ENCODE results near the gene OGN.
A peak's percentile ranks its signal among the peaks of the same experiment; 100 is the strongest.
"Not testable (repeated sequence)": the region's sequence is repeated elsewhere in the genome, so short reads cannot be mapped to it uniquely, and the experiment has no call there.

Gene OGN, protein sequence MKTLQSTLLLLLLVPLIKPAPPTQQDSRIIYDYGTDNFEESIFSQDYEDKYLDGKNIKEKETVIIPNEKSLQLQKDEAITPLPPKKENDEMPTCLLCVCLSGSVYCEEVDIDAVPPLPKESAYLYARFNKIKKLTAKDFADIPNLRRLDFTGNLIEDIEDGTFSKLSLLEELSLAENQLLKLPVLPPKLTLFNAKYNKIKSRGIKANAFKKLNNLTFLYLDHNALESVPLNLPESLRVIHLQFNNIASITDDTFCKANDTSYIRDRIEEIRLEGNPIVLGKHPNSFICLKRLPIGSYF

DNA sequence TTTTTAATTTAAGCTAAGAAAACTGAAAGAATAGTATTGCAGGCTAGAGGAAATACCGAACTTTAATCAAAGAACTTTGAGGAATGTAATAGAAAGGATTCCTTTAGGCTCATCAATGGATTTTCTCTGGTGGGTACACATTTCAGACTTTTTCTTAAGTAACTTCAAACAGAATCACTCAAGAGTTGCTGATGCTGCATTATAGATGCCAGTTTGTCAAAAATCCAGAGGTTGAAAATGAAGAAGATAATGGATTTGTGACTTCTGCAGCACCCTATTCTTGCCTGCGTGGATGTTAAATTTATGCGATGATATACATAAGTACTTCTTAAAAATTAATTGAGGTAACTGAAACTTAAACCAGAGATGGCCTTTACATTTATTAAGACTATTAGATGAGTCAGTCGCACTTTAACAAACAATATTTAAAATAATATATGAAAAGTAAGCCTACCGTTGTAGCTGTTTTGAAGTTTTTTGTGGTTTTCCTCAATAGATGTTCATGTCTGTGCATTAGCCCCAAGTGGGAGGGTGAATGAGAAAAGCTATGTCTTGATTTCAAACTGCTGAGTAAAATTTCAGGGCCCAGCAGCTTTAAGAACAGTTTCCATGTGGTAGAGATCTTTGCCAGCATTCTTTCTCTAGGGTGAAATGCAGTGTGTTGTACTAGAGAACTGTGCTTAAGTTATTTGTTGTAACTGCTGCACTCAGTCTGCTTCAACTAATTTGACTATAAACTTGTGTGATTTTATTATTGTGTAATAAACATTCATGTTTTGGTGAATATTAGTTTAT, at the start of gene OGN:
TSS of gene OGN (minus strand) at position 537 of the 795 bp plus-strand sequence. CDS start 1,171 bp downstream, outside the sequence.
- peak within 1 kb of the TSS in 1 of 7 experiments; percentile 18 for H3K4me3 ChIP-seq

DNA sequence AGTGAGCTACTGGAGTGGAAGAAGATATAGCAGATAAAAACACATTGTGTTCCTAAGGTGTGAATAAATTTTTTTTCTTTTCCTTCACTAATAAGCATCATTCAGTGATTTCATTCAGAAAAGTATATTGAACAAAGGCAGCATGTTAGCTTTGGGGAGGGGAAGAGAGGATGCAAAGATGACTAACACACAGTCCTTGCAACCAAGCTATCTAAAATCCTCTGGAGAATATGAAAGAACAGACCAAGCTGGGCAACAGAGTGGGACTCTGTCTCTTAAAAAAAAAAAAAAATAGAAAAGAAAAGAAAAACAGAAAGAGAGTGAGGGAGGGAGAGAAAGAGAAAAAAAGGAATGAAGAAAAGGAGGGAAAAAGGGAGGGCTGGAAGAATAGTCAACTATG, 42.2 kb upstream of the OGN start:
- Histone ChIP-seq H3K4me3 (no peak overlapping the region), H3K27ac (no peak overlapping the region)

More for the DNA sequence above, at the start of gene OGN:
- H3K27ac ChIP-seq = peak within 1 kb of the TSS in 2 of 21 experiments; percentile 20 to 52

GRCh38 chr9:92444841-92445240, 40.5 kb upstream of the OGN start:
- H3K27ac ChIP-seq = no peak overlapping the region
- no peak overlapping the region for H3K4me3 ChIP-seq

DNA sequence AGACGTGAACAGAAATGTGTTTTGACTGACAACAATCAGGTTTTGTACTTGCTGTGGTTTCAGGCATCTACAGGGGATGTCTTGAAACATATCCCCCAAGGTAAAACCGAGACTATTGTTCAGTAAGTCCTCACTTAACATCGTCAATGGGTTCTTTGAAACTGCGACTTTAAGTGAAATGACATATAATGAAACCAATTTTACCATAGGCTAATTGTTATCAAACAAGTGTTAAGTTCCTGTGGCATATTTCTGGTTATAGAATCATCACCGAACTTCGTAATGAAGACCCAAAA, 36.3 kb upstream of the OGN start:
- H3K4me3 ChIP-seq = no peak overlapping the region
- peak overlapping the region in 3 of 21 experiments; percentile 13 to 77 (median 49) for H3K27ac ChIP-seq

DNA sequence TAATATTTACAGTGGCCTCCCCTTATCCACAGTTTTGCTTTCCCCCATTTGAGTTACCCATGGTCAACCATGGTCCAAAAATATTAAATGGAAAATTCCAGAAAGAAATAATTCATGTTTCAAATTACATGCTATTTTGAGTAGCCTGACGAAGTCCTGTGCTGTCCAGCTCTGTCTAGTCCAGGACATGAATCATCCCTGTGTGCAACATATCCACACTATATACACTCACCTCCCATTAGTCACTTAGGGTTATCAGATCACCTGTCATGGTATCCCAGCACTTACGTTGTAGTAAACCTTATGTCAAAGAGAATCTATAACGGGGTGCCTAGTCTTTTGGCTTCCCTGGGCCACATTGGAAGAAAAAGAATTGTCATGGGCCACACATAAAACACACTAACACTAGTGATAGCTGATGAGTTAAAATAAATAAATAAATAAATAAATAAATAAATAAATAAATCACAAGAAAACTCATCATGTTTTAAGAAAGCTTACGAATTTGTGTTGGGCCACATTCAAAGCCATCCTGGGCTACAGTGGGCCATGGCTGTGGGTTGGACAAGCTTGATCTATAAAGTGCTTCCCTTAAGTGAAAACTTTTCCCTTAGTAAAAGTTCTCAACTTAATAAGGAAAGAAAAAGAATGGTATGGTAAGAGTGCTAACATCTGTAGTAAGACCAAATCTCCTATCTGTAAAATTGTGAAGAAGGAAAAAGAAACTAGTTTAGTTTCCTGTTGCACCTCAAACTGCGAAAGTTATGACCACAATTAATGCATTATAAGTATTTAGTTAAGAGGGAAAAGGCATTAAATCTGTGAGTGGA, 35.8 kb upstream of the OGN start:
- Histone ChIP-seq H3K4me3 (no peak overlapping the region), H3K27ac (peak overlapping the region in 4 of 21 experiments; percentile 1 to 77 (median 31))

- Histone ChIP-seq H3K4me3 (no peak overlapping the region), H3K27ac (peak overlapping the region in 2 of 21 experiments; percentile 29 to 33)
These were observed 34.6 kb upstream of the OGN start for GRCh38 chr9:92438900-92439526.

DNA sequence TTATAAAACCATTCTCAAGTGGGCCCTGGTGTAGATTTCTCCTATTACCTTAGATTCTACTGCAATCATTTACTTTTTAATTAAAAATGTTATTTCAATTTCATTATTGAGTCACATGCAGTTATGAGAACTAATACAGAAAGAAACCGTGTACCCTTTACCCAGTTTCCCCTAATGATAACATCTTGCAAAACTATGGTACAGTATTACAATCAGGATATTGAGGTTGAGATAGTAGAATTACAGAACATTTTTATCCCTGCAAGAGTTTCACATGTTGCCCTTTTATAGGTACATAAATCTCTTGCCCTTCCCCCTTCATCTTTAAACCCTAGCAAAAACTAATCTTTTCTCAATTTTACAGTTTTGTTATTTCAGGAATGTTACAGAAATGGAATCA, 30.9 kb upstream of the OGN start:
- Histone ChIP-seq H3K27ac (no peak overlapping the region), H3K4me3 (no peak overlapping the region)

DNA sequence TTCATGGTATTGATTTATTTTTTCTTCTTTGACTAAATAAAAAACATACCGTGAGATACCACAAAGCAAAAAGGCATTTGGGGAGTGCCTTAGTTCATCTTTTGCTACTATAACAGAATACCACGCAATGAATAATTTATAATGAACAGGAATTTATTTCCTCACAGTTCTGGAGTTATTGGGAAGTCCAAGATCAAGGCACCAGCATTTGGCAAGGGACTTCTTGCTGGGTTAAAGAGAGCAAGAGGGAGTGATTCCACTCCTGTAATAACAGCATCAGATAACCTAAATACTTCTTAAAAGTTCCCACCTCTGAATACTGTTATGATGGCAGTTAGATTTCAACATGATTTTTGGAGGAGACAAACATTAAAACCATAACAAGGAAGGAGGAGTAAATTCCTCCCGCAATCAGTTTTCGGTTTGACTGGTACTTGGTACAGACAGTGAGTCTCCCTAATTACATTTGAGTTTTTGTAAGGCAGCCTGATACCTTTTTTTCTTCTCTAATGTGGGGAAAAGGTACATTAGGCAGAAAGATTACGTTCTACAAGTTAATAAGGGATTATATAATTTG, 28.7 kb upstream of the OGN start:
- Histone ChIP-seq H3K4me3 (no peak overlapping the region), H3K27ac (peak overlapping the region in 5 of 21 experiments; percentile 3 to 64 (median 15))

DNA sequence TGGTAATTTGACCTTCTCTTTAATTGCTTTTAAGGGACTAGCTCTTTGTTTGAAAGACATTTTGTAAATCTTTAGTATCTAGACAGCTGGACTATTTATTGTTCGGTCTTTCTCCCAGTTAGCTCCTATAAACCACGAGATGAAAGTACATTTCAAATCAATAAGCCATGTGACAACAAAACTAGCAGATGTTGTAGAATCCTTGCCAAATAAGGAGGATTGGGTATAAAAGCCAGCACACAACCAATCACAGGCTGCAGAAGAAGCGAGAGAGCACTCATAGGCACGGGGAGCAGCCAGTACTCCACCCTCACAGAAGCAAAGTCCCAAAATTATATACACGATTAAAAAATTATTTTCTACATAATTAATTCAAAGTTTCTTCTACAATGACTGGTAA, 28.0 kb upstream of the OGN start:
- peak overlapping the region in 2 of 21 experiments; percentile 3 to 15 for H3K27ac ChIP-seq
- no peak overlapping the region for H3K4me3 ChIP-seq

GRCh38 chr9:92429836-92430235, 25.5 kb upstream of the OGN start:
- no peak overlapping the region for H3K27ac ChIP-seq

DNA sequence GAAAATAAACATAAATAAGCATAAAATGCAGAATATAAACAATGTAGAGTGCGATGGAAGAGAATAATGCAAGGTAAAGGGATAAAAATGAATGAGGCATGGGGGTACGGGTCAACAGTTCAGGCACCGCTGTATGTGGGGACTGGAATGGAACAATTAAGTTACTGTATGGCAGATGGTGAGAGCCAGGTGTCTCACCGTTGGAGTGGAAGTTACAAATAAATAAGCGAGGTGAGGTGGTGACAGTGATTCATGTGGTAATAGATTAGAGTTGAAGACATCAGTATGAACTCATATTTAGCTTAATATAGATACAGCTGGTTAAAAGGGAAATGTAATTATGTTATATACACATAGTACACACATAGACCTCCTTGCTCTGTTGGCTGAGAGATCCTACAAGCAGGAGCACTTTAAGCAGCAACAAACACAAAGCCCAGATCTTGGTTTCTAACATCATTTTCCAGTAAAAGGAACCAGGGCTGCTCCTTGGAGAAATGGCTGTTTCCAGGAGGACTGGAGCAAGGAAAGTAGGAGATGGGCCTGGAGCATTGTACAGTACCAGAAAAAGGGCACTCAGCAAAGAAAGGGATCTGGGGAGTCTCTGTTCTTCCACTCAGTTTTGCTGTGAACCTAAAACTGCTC, 22.2 kb upstream of the OGN start:
- peak overlapping the region in 8 of 21 experiments; percentile 11 to 74 (median 52) for H3K27ac ChIP-seq

More at GRCh38 chr9:92429836-92430235, 25.5 kb upstream of the OGN start:
- no peak overlapping the region for H3K4me3 ChIP-seq

DNA sequence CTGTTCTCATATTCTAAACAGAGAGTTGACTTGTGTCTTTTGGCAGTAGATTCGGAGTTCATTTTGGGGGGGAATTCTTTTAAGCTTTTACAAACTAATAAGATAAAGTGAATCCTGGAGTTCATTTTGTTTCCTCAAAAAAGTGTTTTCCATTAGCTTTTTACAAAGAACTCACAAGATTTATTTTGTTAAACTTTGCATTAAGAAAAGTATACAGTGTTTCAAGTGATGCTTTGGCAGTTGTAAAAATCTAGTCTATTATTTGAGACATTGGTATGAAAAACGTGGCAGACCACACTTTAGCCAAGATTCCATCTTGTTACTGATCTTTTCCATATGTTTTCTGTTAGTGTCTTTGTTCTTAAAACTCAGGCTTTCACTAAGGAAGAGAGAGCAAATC, 21.1 kb upstream of the OGN start:
- Histone ChIP-seq H3K27ac (peak overlapping the region in 6 of 21 experiments; percentile 48 to 74 (median 58)), H3K4me3 (no peak overlapping the region)

More for the DNA sequence above, 22.2 kb upstream of the OGN start:
- no peak overlapping the region for H3K4me3 ChIP-seq

- Histone ChIP-seq H3K27ac (peak within 1 kb of the TSS in 11 of 21 experiments; percentile 7 to 75 (median 48)), H3K4me3 (peak within 1 kb of the TSS in 1 of 7 experiments; percentile 10)
These were observed 20.0 kb upstream of the OGN start, which contains the start of gene OMD for GRCh38 chr9:92424340-92424739. OMD (minus strand) TSS chr9:92424471; CDS start chr9:92417558, 6,913 bp downstream.

DNA sequence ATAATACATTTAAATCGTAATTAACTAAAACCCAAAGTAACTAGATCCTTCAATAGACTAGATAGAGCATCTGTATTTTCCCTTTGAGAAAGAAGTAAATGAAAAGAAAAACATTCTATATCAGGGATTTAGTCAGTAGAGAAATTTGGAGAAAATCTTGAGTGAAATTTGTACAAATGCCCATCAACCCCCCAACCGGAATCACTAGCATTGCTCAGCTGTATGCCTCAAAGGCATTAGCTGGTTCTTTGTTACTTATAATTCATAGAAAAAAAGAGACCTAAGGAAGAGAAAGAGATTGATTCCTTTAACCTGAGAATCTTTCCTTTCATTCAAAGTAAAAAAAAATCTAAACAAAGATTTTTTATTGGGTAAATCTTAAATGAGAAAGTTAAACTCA, 19.2 kb upstream of the OGN start:
- H3K4me3 ChIP-seq = peak overlapping the region in 1 of 7 experiments; percentile 10

GRCh38 chr9:92422611-92423338, 18.4 kb upstream of the OGN start:
- Histone ChIP-seq H3K4me3 (peak overlapping the region in 1 of 7 experiments; percentile 10), H3K27ac (peak overlapping the region in 4 of 21 experiments; percentile 16 to 75 (median 62))

More for the DNA sequence above, 19.2 kb upstream of the OGN start:
- H3K27ac ChIP-seq = peak overlapping the region in 9 of 21 experiments; percentile 7 to 75 (median 46)

DNA sequence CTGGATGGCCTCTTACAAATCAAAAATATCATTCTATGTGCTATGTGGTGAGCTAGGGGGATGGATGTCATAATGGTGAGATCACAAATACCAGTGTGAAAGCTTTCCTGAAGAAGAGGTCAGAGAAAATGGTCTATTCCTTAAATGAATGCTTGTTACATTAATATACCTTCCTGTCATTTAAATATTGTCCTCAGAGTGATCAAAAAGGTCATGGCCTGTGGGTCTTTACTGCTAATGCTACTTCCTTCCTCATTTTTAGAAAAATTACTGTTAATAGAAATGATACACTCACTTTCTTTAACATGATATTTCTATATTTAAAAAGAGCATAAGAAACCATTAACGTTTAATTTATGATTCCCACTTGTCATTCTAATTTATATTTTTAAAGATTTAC, 10.2 kb upstream of the OGN start:
- no peak overlapping the region for H3K27ac ChIP-seq
- no peak overlapping the region for H3K4me3 ChIP-seq

DNA sequence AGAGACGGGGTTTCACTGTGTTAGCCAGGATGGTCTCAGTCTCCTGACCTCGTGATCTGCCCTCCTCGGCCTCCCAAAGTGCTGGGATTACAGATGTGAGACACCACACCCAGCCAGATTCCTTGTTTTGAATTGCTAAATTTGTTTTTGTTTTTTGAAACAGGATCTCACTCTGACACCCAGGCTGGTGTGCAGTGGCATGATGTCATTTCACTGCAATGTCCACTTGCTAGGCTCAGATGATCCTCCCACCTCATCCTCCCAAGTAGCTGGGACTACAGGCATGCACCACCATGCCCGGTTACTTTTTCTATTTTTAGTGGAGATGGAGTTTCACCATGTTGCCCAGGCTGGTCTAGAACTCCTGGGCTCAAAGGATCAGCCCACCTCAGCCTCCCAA, 6.8 kb upstream of the OGN start:
- peak overlapping the region in 4 of 21 experiments; percentile 7 to 59 (median 42) for H3K27ac ChIP-seq
- not testable (repeated sequence) for H3K4me3 ChIP-seq

Measured in skin epidermis (tissue), 12 donors.